ENCODE results near the gene CES3. TPM values are rescaled to one million over a fixed set of nuclear protein-coding genes. Genes with fewer than 3 reads are reported as not detected.

The CES3 gene
- total RNA-seq, 2 experiments from 2014 or later, result 1.4 to 2.7 TPM

DNA sequence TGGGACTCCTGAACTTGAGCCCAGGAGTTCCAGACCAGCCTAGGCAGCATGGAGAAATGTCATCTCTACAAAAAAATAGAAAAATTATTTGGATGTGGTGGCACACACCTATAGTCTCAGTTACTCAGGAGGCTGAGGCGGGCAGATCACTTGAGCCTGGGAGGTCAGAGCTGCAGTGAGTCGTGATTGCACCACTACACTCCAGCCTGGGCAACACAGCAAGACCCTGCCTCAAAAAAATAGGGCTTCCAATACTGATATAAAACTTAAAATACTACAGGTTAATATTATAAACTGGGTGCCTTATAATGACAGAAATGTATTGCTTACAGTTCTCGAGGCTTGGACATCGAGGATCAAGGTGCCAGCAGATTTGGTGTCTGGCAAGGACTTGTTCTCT, 15.1 kb upstream of the CES3 start:
- ChIA-PET CTCF (ENCODE audit: unreplicated experiment) (interaction anchor here (0.6 kb wide), 1 partner anchor 1305 kb away, joined by 3 read pairs; no protein-coding TSS in a partner anchor), POLR2A (no interaction called here)
- Histone ChIP-seq H3K9me2 (ENCODE audit: insufficient read depth, low read length) (no peaks in the 10 kb centered on the region), H2AFZ (ENCODE audit: low read length) (no peak overlapping the region), H3K9me3 (ENCODE audit: low read length) (no peaks in the 10 kb centered on the region), H3K27ac (ENCODE audit: low read depth, low read length, poor library complexity, severe bottlenecking) (no peak overlapping the region), H4K20me1 (ENCODE audit: insufficient read depth, low read length) (no peaks in the 10 kb centered on the region), H3K4me3 (ENCODE audit: low read depth, low read length, poor library complexity, severe bottlenecking) (no peak overlapping the region), H3K79me2 (ENCODE audit: insufficient read depth, low read depth, low read length) (no peaks in the 10 kb centered on the region), H3K36me3 (ENCODE audit: insufficient read depth, low read length) (peaks cover 12% of the 10 kb centered on the region; the same call in 1 of the 2 replicates), H3K4me2 (ENCODE audit: low read length) (no peak overlapping the region), H3K4me1 (ENCODE audit: insufficient read depth, low read length, poor library complexity, severe bottlenecking) (peaks cover 5% of the 10 kb centered on the region)
- TF ChIP-seq, protein P1, sequence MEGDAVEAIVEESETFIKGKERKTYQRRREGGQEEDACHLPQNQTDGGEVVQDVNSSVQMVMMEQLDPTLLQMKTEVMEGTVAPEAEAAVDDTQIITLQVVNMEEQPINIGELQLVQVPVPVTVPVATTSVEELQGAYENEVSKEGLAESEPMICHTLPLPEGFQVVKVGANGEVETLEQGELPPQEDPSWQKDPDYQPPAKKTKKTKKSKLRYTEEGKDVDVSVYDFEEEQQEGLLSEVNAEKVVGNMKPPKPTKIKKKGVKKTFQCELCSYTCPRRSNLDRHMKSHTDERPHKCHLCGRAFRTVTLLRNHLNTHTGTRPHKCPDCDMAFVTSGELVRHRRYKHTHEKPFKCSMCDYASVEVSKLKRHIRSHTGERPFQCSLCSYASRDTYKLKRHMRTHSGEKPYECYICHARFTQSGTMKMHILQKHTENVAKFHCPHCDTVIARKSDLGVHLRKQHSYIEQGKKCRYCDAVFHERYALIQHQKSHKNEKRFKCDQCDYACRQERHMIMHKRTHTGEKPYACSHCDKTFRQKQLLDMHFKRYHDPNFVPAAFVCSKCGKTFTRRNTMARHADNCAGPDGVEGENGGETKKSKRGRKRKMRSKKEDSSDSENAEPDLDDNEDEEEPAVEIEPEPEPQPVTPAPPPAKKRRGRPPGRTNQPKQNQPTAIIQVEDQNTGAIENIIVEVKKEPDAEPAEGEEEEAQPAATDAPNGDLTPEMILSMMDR (conservative IDR thresholded peaks at IDR 0.05; ENCODE audit: low read length), result no peak
- no peak for TF ChIP-seq EZH2phosphoT487 (IDR thresholded peaks at IDR 0.05; ENCODE audit: borderline replicate concordance, low read depth, low read length)
- BruUV-seq (replicated peaks), result no TSS peak
- DNase-seq (ENCODE audit: low spot score), result no peak
- intact Hi-C loops (cut with micrococcal nuclease; ENCODE audit: unreplicated experiment), result no loop called here

DNA sequence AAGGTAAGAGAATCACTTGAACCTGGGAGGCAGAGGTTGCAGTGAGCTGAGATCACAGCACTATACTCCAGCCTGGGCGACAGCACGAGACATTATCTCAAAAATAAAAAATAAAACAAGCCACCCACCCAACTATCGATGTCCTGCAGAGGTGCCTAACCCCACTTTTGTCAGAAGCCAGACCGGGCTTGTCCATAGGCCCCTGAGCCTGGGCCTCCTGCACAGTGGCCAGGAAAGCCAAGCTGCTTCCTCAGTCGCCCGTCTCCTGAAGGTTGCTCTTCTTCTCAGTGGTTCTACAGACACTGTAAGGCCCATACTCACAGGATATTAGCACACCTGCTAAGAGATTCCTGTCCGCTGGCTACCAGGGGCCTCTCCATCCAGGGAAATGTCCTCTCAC, 14.5 kb upstream of the CES3 start:
- ChIA-PET CTCF (ENCODE audit: unreplicated experiment) (interaction anchor here (0.6 kb wide), 1 partner anchor 1305 kb away, joined by 3 read pairs; no protein-coding TSS in a partner anchor), POLR2A (no interaction called here)
- intact Hi-C loops (cut with micrococcal nuclease; ENCODE audit: unreplicated experiment), result no loop called here
- Histone ChIP-seq H3K9me3 (ENCODE audit: low read length) (no peaks in the 10 kb centered on the region), H3K79me2 (ENCODE audit: insufficient read depth, low read depth, low read length) (no peaks in the 10 kb centered on the region), H3K4me3 (ENCODE audit: low read depth, low read length, poor library complexity, severe bottlenecking) (no peak overlapping the region), H2AFZ (ENCODE audit: low read length) (no peak overlapping the region), H3K36me3 (ENCODE audit: insufficient read depth, low read length) (peaks cover 6% of the 10 kb centered on the region; the same call in 1 of the 2 replicates), H3K9me2 (ENCODE audit: insufficient read depth, low read length) (no peaks in the 10 kb centered on the region), H4K20me1 (ENCODE audit: insufficient read depth, low read length) (no peaks in the 10 kb centered on the region), H3K4me2 (ENCODE audit: low read length) (no peak overlapping the region), H3K27ac (ENCODE audit: low read depth, low read length, poor library complexity, severe bottlenecking) (no peak overlapping the region), H3K4me1 (ENCODE audit: insufficient read depth, low read length, poor library complexity, severe bottlenecking) (peaks cover 5% of the 10 kb centered on the region)
- TF ChIP-seq, protein P1 (conservative IDR thresholded peaks at IDR 0.05; ENCODE audit: low read length), result no peak
- TF ChIP-seq EZH2phosphoT487 (IDR thresholded peaks at IDR 0.05; ENCODE audit: borderline replicate concordance, low read depth, low read length), result no peak
- no peak for DNase-seq (ENCODE audit: low spot score)
- no TSS peak for BruUV-seq (replicated peaks)

DNA sequence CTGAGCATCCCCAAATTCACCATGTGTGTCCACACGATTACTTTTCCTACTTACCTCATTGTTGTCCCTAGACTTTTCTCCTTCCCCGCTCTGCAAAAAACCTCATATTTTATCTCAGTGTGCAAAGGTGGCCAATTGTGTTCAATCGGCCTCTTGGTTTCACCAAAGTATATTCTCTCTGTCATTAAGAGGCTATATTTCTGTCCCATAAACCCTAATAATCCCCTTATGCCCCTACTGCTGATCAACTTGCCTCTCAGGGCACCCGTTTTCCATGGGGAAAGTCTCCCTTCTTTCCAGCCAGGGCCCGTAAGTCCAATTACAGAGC, 14.1 kb upstream of the CES3 start:
- Histone ChIP-seq H3K36me3 (ENCODE audit: insufficient read depth, low read length) (peaks cover 3% of the 10 kb centered on the region; the same call in 1 of the 2 replicates), H3K79me2 (ENCODE audit: insufficient read depth, low read depth, low read length) (no peaks in the 10 kb centered on the region), H4K20me1 (ENCODE audit: insufficient read depth, low read length) (no peaks in the 10 kb centered on the region), H3K4me3 (ENCODE audit: low read depth, low read length, poor library complexity, severe bottlenecking) (no peak overlapping the region), H3K4me1 (ENCODE audit: insufficient read depth, low read length, poor library complexity, severe bottlenecking) (peaks cover 5% of the 10 kb centered on the region), H3K27ac (ENCODE audit: low read depth, low read length, poor library complexity, severe bottlenecking) (no peak overlapping the region), H3K4me2 (ENCODE audit: low read length) (no peak overlapping the region), H3K9me3 (ENCODE audit: low read length) (no peaks in the 10 kb centered on the region), H2AFZ (ENCODE audit: low read length) (no peak overlapping the region), H3K9me2 (ENCODE audit: insufficient read depth, low read length) (no peaks in the 10 kb centered on the region)
- DNase-seq (ENCODE audit: low spot score), result no peak
- BruUV-seq (replicated peaks), result no TSS peak
- TF ChIP-seq, protein P1 (conservative IDR thresholded peaks at IDR 0.05; ENCODE audit: low read length), result no peak
- no peak for TF ChIP-seq EZH2phosphoT487 (IDR thresholded peaks at IDR 0.05; ENCODE audit: borderline replicate concordance, low read depth, low read length)
- intact Hi-C loops (cut with micrococcal nuclease; ENCODE audit: unreplicated experiment), result no loop called here
- ChIA-PET CTCF (ENCODE audit: unreplicated experiment) (no interaction called here), POLR2A (no interaction called here)

Measured in OCI-LY7 (cell line).